ENCODE data around the gene SYNM.
"Not testable (repeated sequence)": the region's sequence is repeated elsewhere in the genome, so short reads cannot be mapped to it uniquely, and the experiment has no call there.

Gene SYNM

GRCh38 chr15:99110093-99110492, 5.2 kb downstream of the SYNM start:
- Mint-ChIP-seq H3K27ac (no peak overlapping the region), H3K4me3 (no peak overlapping the region), H3K9me3 (no peaks in the 10 kb centered on the region), H3K4me1 (peaks cover 25% of the 10 kb centered on the region), H3K27me3 (peaks cover 30% of the 10 kb centered on the region)
- ATAC-seq (no peak), DNase-seq (no peak)

- ATAC-seq: no peak
- no peak overlapping the region for H3K27ac Mint-ChIP-seq
- no peak for DNase-seq
- peaks cover 24% of the 10 kb centered on the region for H3K4me1 Mint-ChIP-seq
- H3K4me3 Mint-ChIP-seq: no peak overlapping the region
- H3K9me3 Mint-ChIP-seq: no peaks in the 10 kb centered on the region
- H3K27me3 Mint-ChIP-seq: peaks cover 24% of the 10 kb centered on the region
These were observed 5.9 kb downstream of the SYNM start for GRCh38 chr15:99110581-99111320.

GRCh38 chr15:99111641-99112040, 6.8 kb downstream of the SYNM start:
- not testable (repeated sequence) for H3K27ac Mint-ChIP-seq, ATAC-seq, H3K9me3 Mint-ChIP-seq, DNase-seq, H3K4me3 Mint-ChIP-seq
- Mint-ChIP-seq H3K27me3 (peaks cover 15% of the 10 kb centered on the region), H3K4me1 (peaks cover 18% of the 10 kb centered on the region)

GRCh38 chr15:99113547-99114271, 8.8 kb downstream of the SYNM start:
- ATAC-seq (no peak), DNase-seq (no peak)
- Mint-ChIP-seq H3K9me3 (no peaks in the 10 kb centered on the region), H3K27ac (no peak overlapping the region), H3K27me3 (peaks cover 5% of the 10 kb centered on the region), H3K4me3 (no peak overlapping the region), H3K4me1 (peaks cover 7% of the 10 kb centered on the region)

GRCh38 chr15:99114511-99115299, 9.8 kb downstream of the SYNM start:
- ATAC-seq (no peak), DNase-seq (no peak)
- Mint-ChIP-seq H3K27ac (peak overlapping the region in 1 of 2 donors; percentile 65), H3K4me1 (peaks cover 7% of the 10 kb centered on the region), H3K9me3 (no peaks in the 10 kb centered on the region), H3K27me3 (no peaks in the 10 kb centered on the region), H3K4me3 (no peak overlapping the region)

GRCh38 chr15:99115300-99116215, 10.7 kb downstream of the SYNM start:
- Mint-ChIP-seq H3K27me3 (no peaks in the 10 kb centered on the region), H3K4me3 (no peak overlapping the region), H3K4me1 (peaks cover 7% of the 10 kb centered on the region), H3K9me3 (no peaks in the 10 kb centered on the region), H3K27ac (peak overlapping the region in 1 of 2 donors; percentile 65)
- DNase-seq: no peak
- ATAC-seq: no peak

GRCh38 chr15:99117111-99117510, 12.2 kb downstream of the SYNM start:
- ATAC-seq (no peak), DNase-seq (no peak)
- no peak overlapping the region for H3K4me3 Mint-ChIP-seq
- H3K27ac Mint-ChIP-seq: no peak overlapping the region
- no peaks in the 10 kb centered on the region for H3K4me1 Mint-ChIP-seq
- no peaks in the 10 kb centered on the region for H3K9me3 Mint-ChIP-seq
- no peaks in the 10 kb centered on the region for H3K27me3 Mint-ChIP-seq

- ATAC-seq (no peak), DNase-seq (no peak)
- Mint-ChIP-seq H3K9me3 (no peaks in the 10 kb centered on the region), H3K27ac (no peak overlapping the region), H3K4me1 (no peaks in the 10 kb centered on the region), H3K27me3 (no peaks in the 10 kb centered on the region), H3K4me3 (no peak overlapping the region)
These were observed 12.8 kb downstream of the SYNM start for GRCh38 chr15:99117563-99118257.

GRCh38 chr15:99118258-99118632, 13.4 kb downstream of the SYNM start:
- no peak overlapping the region for H3K27ac Mint-ChIP-seq
- H3K9me3 Mint-ChIP-seq: no peaks in the 10 kb centered on the region
- no peaks in the 10 kb centered on the region for H3K4me1 Mint-ChIP-seq
- DNase-seq (no peak), ATAC-seq (no peak)
- H3K27me3 Mint-ChIP-seq: no peaks in the 10 kb centered on the region
- H3K4me3 Mint-ChIP-seq: no peak overlapping the region

- no peaks in the 10 kb centered on the region for H3K27me3 Mint-ChIP-seq
These were observed 14.1 kb downstream of the SYNM start for GRCh38 chr15:99118801-99119546.

GRCh38 chr15:99120050-99120777, 15.3 kb downstream of the SYNM start:
- no peak for DNase-seq
- no peak overlapping the region for H3K4me3 Mint-ChIP-seq
- ATAC-seq: no peak
- no peaks in the 10 kb centered on the region for H3K4me1 Mint-ChIP-seq
- no peaks in the 10 kb centered on the region for H3K27me3 Mint-ChIP-seq
- peak overlapping the region; percentile 5 to 19 for H3K27ac Mint-ChIP-seq
- H3K9me3 Mint-ChIP-seq: no peaks in the 10 kb centered on the region

More at GRCh38 chr15:99118801-99119546, 14.1 kb downstream of the SYNM start:
- Mint-ChIP-seq H3K4me1 (no peaks in the 10 kb centered on the region), H3K27ac (no peak overlapping the region), H3K9me3 (no peaks in the 10 kb centered on the region), H3K4me3 (no peak overlapping the region)
- DNase-seq (no peak), ATAC-seq (no peak)

- Mint-ChIP-seq H3K27ac (no peak overlapping the region), H3K4me3 (no peak overlapping the region), H3K9me3 (no peaks in the 10 kb centered on the region), H3K27me3 (no peaks in the 10 kb centered on the region), H3K4me1 (no peaks in the 10 kb centered on the region)
- ATAC-seq: peak; percentile 33
- no peak for DNase-seq
These were observed 16.3 kb downstream of the SYNM start for GRCh38 chr15:99121207-99121606.

- ATAC-seq: no peak
- Mint-ChIP-seq H3K27ac (no peak overlapping the region), H3K27me3 (no peaks in the 10 kb centered on the region), H3K4me1 (no peaks in the 10 kb centered on the region), H3K4me3 (no peak overlapping the region), H3K9me3 (no peaks in the 10 kb centered on the region)
- no peak for DNase-seq
These were observed 17.0 kb downstream of the SYNM start for GRCh38 chr15:99121691-99122410.

Measured in stimulated activated naive CD8-positive, alpha-beta T cell treated with anti-CD3 and anti-CD28 coated beads, Interleukin-15, amount 100 ng/mL, for 72 hours (primary cell).